Ecto neural progenitor cell (in vitro differentiated cells): Measurements from ENCODE around the gene GAS2L3.
A peak's percentile ranks its signal among the peaks of the same experiment; 100 is the strongest.
"Not testable (repeated sequence)": the region's sequence is repeated elsewhere in the genome, so short reads cannot be mapped to it uniquely, and the experiment has no call there.

ENCODE experiments used
- DNase-seq: peaks from one replicate; pipeline ENCODE4 v3.0.0-alpha.2; 2018; ENCODE audit warnings: low spot score

GAS2L3 gene

GRCh38 chr12:100574187-100575074, 947 bp downstream of the GAS2L3 start:
- peak; percentile 64 for DNase-seq

- no peak for DNase-seq
These were observed 3.0 kb downstream of the GAS2L3 start for GRCh38 chr12:100576331-100577036.

GRCh38 chr12:100578923-100579322, 5.4 kb downstream of the GAS2L3 start:
- no peak for DNase-seq

- no peak for DNase-seq
These were observed 6.4 kb downstream of the GAS2L3 start for GRCh38 chr12:100579844-100580243.

GRCh38 chr12:100584256-100584655, 10.8 kb downstream of the GAS2L3 start:
- no peak for DNase-seq

GRCh38 chr12:100591979-100592378, 18.5 kb downstream of the GAS2L3 start:
- DNase-seq = no peak

GRCh38 chr12:100593490-100593889, 20.0 kb downstream of the GAS2L3 start:
- DNase-seq = no peak

GRCh38 chr12:100601626-100602025, 28.1 kb downstream of the GAS2L3 start:
- no peak for DNase-seq

- not testable (repeated sequence) for DNase-seq
These were observed 29.5 kb downstream of the GAS2L3 start for GRCh38 chr12:100602997-100603396.

GRCh38 chr12:100608776-100609175, 35.3 kb downstream of the GAS2L3 start:
- DNase-seq = no peak

- no peak for DNase-seq
These were observed 37.4 kb downstream of the GAS2L3 start for GRCh38 chr12:100610666-100611430.

GRCh38 chr12:100612606-100613005, 39.1 kb downstream of the GAS2L3 start:
- DNase-seq = no peak

GRCh38 chr12:100624571-100624970, 51.1 kb downstream of the GAS2L3 start:
- no peak for DNase-seq

GRCh38 chr12:100632445-100632892, 59.0 kb downstream of the GAS2L3 start:
- DNase-seq = no peak

- not testable (repeated sequence) for DNase-seq
These were observed 59.8 kb downstream of the GAS2L3 start for GRCh38 chr12:100633082-100633785.

GRCh38 chr12:100643246-100643645, 69.8 kb downstream of the GAS2L3 start:
- DNase-seq = no peak

GRCh38 chr12:100646896-100647295, 73.4 kb downstream of the GAS2L3 start:
- no peak for DNase-seq

GRCh38 chr12:100651108-100651507, 77.6 kb downstream of the GAS2L3 start:
- no peak for DNase-seq

GRCh38 chr12:100651694-100652093, 78.2 kb downstream of the GAS2L3 start:
- DNase-seq = no peak

- no peak for DNase-seq
These were observed 79.0 kb downstream of the GAS2L3 start for GRCh38 chr12:100652488-100652887.

GRCh38 chr12:100656141-100656540, 82.7 kb downstream of the GAS2L3 start:
- DNase-seq = no peak

- DNase-seq = no peak
These were observed 83.4 kb downstream of the GAS2L3 start for GRCh38 chr12:100656856-100657255.
